ENCODE results near the gene MANSC4. TPM values are rescaled to one million over a fixed set of nuclear protein-coding genes. Genes with fewer than 3 reads are reported as not detected.

Gene MANSC4
- total RNA-seq (2012; rRNA removed) = not detected in 2 replicates

- no peaks in the 10 kb centered on the region for H3K27me3 ChIP-seq (ENCODE audit: control insufficient read depth, insufficient read depth, low read length)
- no peaks in the 10 kb centered on the region for H3K9me3 ChIP-seq (replicated peaks; ENCODE audit: low read length)
- H3K36me3 ChIP-seq (ENCODE audit: insufficient read depth, low read length) = peaks cover 7% of the 10 kb centered on the region
- H3K9ac ChIP-seq (ENCODE audit: low read depth, low read length) = peak within 1 kb of the TSS; percentile 82
- H3K4me1 ChIP-seq (ENCODE audit: control insufficient read depth, insufficient read depth, low read length) = peaks cover 27% of the 10 kb centered on the region
- peak within 1 kb of the TSS; percentile 100 for H3K4me2 ChIP-seq (ENCODE audit: low read length)
- peak within 1 kb of the TSS; percentile 97 for H3K4me3 ChIP-seq (ENCODE audit: low read length)
Observed at GRCh38 chr12:27779920-27780611, at the start of gene MANSC4, which contains the start of gene KLHL42. Gene MANSC4 (minus strand): TSS chr12:27780236. CDS start chr12:27771276, 8,960 bp downstream. Gene KLHL42 (plus strand): TSS chr12:27780233. CDS start chr12:27780331, 98 bp downstream.

GRCh38 chr12:27828196-27828595 lies 48.2 kb upstream of the MANSC4 start:
- Histone ChIP-seq H3K9me3 (replicated peaks; ENCODE audit: low read length) (no peaks in the 10 kb centered on the region), H3K4me1 (ENCODE audit: control insufficient read depth, insufficient read depth, low read length) (no peaks in the 10 kb centered on the region), H3K27me3 (ENCODE audit: control insufficient read depth, insufficient read depth, low read length) (no peaks in the 10 kb centered on the region), H3K9ac (ENCODE audit: low read depth, low read length) (no peak overlapping the region), H3K4me2 (ENCODE audit: low read length) (no peak overlapping the region), H3K36me3 (ENCODE audit: insufficient read depth, low read length) (no peaks in the 10 kb centered on the region), H3K4me3 (ENCODE audit: low read length) (no peak overlapping the region)

- peaks cover 14% of the 10 kb centered on the region for H3K4me1 ChIP-seq (ENCODE audit: control insufficient read depth, insufficient read depth, low read length)
- no peaks in the 10 kb centered on the region for H3K9me3 ChIP-seq (replicated peaks; ENCODE audit: low read length)
- no peaks in the 10 kb centered on the region for H3K27me3 ChIP-seq (ENCODE audit: control insufficient read depth, insufficient read depth, low read length)
- no peaks in the 10 kb centered on the region for H3K36me3 ChIP-seq (ENCODE audit: insufficient read depth, low read length)
- no peak overlapping the region for H3K9ac ChIP-seq (ENCODE audit: low read depth, low read length)
- no peak overlapping the region for H3K4me3 ChIP-seq (ENCODE audit: low read length)
- H3K4me2 ChIP-seq (ENCODE audit: low read length) = no peak overlapping the region
Observed at GRCh38 chr12:27826076-27826475, 46.0 kb upstream of the MANSC4 start.

GRCh38 chr12:27824126-27824842 lies 44.2 kb upstream of the MANSC4 start:
- peaks cover 14% of the 10 kb centered on the region for H3K4me1 ChIP-seq (ENCODE audit: control insufficient read depth, insufficient read depth, low read length)
- no peak overlapping the region for H3K9ac ChIP-seq (ENCODE audit: low read depth, low read length)
- H3K27me3 ChIP-seq (ENCODE audit: control insufficient read depth, insufficient read depth, low read length) = no peaks in the 10 kb centered on the region
- no peaks in the 10 kb centered on the region for H3K36me3 ChIP-seq (ENCODE audit: insufficient read depth, low read length)
- no peak overlapping the region for H3K4me2 ChIP-seq (ENCODE audit: low read length)
- H3K4me3 ChIP-seq (ENCODE audit: low read length) = no peak overlapping the region
- H3K9me3 ChIP-seq (replicated peaks; ENCODE audit: low read length) = no peaks in the 10 kb centered on the region

- Histone ChIP-seq H3K36me3 (ENCODE audit: insufficient read depth, low read length) (no peaks in the 10 kb centered on the region), H3K4me2 (ENCODE audit: low read length) (no peak overlapping the region), H3K9me3 (replicated peaks; ENCODE audit: low read length) (no peaks in the 10 kb centered on the region), H3K4me3 (ENCODE audit: low read length) (no peak overlapping the region), H3K9ac (ENCODE audit: low read depth, low read length) (no peak overlapping the region), H3K4me1 (ENCODE audit: control insufficient read depth, insufficient read depth, low read length) (peaks cover 19% of the 10 kb centered on the region), H3K27me3 (ENCODE audit: control insufficient read depth, insufficient read depth, low read length) (no peaks in the 10 kb centered on the region)
Observed at GRCh38 chr12:27823038-27823437, 43.0 kb upstream of the MANSC4 start.

- H3K36me3 ChIP-seq (ENCODE audit: insufficient read depth, low read length) = no peaks in the 10 kb centered on the region
- peak overlapping the region; percentile 37 for H3K4me2 ChIP-seq (ENCODE audit: low read length)
- H3K4me1 ChIP-seq (ENCODE audit: control insufficient read depth, insufficient read depth, low read length) = peaks cover 19% of the 10 kb centered on the region
- H3K27me3 ChIP-seq (ENCODE audit: control insufficient read depth, insufficient read depth, low read length) = no peaks in the 10 kb centered on the region
- H3K9me3 ChIP-seq (replicated peaks; ENCODE audit: low read length) = no peaks in the 10 kb centered on the region
- H3K9ac ChIP-seq (ENCODE audit: low read depth, low read length) = no peak overlapping the region
- no peak overlapping the region for H3K4me3 ChIP-seq (ENCODE audit: low read length)
Observed at GRCh38 chr12:27822076-27822712, 42.2 kb upstream of the MANSC4 start.

GRCh38 chr12:27821259-27821973 lies 41.4 kb upstream of the MANSC4 start:
- peaks cover 19% of the 10 kb centered on the region for H3K4me1 ChIP-seq (ENCODE audit: control insufficient read depth, insufficient read depth, low read length)
- no peaks in the 10 kb centered on the region for H3K27me3 ChIP-seq (ENCODE audit: control insufficient read depth, insufficient read depth, low read length)
- H3K9ac ChIP-seq (ENCODE audit: low read depth, low read length) = no peak overlapping the region
- peak overlapping the region; percentile 68 for H3K4me2 ChIP-seq (ENCODE audit: low read length)
- H3K4me3 ChIP-seq (ENCODE audit: low read length) = no peak overlapping the region
- H3K36me3 ChIP-seq (ENCODE audit: insufficient read depth, low read length) = no peaks in the 10 kb centered on the region
- H3K9me3 ChIP-seq (replicated peaks; ENCODE audit: low read length) = no peaks in the 10 kb centered on the region

GRCh38 chr12:27820564-27820963 lies 40.5 kb upstream of the MANSC4 start:
- Histone ChIP-seq H3K4me3 (ENCODE audit: low read length) (no peak overlapping the region), H3K27me3 (ENCODE audit: control insufficient read depth, insufficient read depth, low read length) (no peaks in the 10 kb centered on the region), H3K4me1 (ENCODE audit: control insufficient read depth, insufficient read depth, low read length) (peaks cover 19% of the 10 kb centered on the region), H3K36me3 (ENCODE audit: insufficient read depth, low read length) (no peaks in the 10 kb centered on the region), H3K9me3 (replicated peaks; ENCODE audit: low read length) (no peaks in the 10 kb centered on the region), H3K9ac (ENCODE audit: low read depth, low read length) (no peak overlapping the region), H3K4me2 (ENCODE audit: low read length) (no peak overlapping the region)

GRCh38 chr12:27818401-27818918 lies 38.4 kb upstream of the MANSC4 start:
- no peak overlapping the region for H3K4me3 ChIP-seq (ENCODE audit: low read length)
- H3K4me1 ChIP-seq (ENCODE audit: control insufficient read depth, insufficient read depth, low read length) = peaks cover 19% of the 10 kb centered on the region
- no peaks in the 10 kb centered on the region for H3K9me3 ChIP-seq (replicated peaks; ENCODE audit: low read length)
- no peaks in the 10 kb centered on the region for H3K36me3 ChIP-seq (ENCODE audit: insufficient read depth, low read length)
- no peak overlapping the region for H3K9ac ChIP-seq (ENCODE audit: low read depth, low read length)
- no peaks in the 10 kb centered on the region for H3K27me3 ChIP-seq (ENCODE audit: control insufficient read depth, insufficient read depth, low read length)
- no peak overlapping the region for H3K4me2 ChIP-seq (ENCODE audit: low read length)

- Histone ChIP-seq H3K4me3 (ENCODE audit: low read length) (no peak overlapping the region), H3K9me3 (replicated peaks; ENCODE audit: low read length) (no peaks in the 10 kb centered on the region), H3K36me3 (ENCODE audit: insufficient read depth, low read length) (no peaks in the 10 kb centered on the region), H3K27me3 (ENCODE audit: control insufficient read depth, insufficient read depth, low read length) (no peaks in the 10 kb centered on the region), H3K4me1 (ENCODE audit: control insufficient read depth, insufficient read depth, low read length) (peaks cover 19% of the 10 kb centered on the region), H3K9ac (ENCODE audit: low read depth, low read length) (no peak overlapping the region), H3K4me2 (ENCODE audit: low read length) (no peak overlapping the region)
Observed at GRCh38 chr12:27817766-27818165, 37.7 kb upstream of the MANSC4 start.

Measured in skeletal muscle satellite cell (primary cell).